IMR-90 (cell line): ENCODE results near the gene PLSCR5. TPM values are rescaled to one million over a fixed set of nuclear protein-coding genes. Genes with fewer than 3 reads are reported as not detected.

Experiments
- ATAC-seq: fragments of 200-7000 bp; cut with Tn5 transposase; 2 replicates; pipeline ENCODE4 v1.9.1; 2020; ENCODE audit warnings: low read depth, mild to moderate bottlenecking, moderate library complexity
- BruUV-seq: library from RNA; stranded (reverse); fragments of 400-500 nt; replicated peaks from 2 replicates; lab custom pipeline; 2021; lab: Mats Ljungman, UMichigan
- CTCF ChIA-PET: fragments of 300-600 bp; formaldehyde crosslinking; extraction: SDS; loops from one replicate; lab custom pipeline; 2021; ENCODE audit warnings: antibody characterized with exemption; lab: Yijun Ruan, JAX
- POLR2A ChIA-PET: fragments of 300-600 bp; sonication (Branson Sonifier 250); formaldehyde crosslinking; loops from one replicate; lab custom pipeline; 2022; ENCODE audit warnings: antibody characterized with exemption; ENCODE audit not compliant: unreplicated experiment; lab: Charles Lee
- DNase-seq: peaks from one replicate; pipeline ENCODE4 v3.0.0; 2013
- H2AFZ ChIP-seq: replicated peaks from 2 replicates; pipeline ENCODE3; 2013; ENCODE audit warnings: low read length, mild to moderate bottlenecking; ENCODE audit not compliant: poor library complexity
- H2AK5ac ChIP-seq: 2 replicates; pipeline ENCODE4 v1.6.1; 2013; ENCODE audit warnings: low read depth, low read length, inconsistent platforms
- H2AK9ac ChIP-seq: replicated peaks from 2 replicates; pipeline ENCODE3; 2013; ENCODE audit warnings: mild to moderate bottlenecking, low read depth, low read length, moderate library complexity; ENCODE audit not compliant: poor library complexity
- H2BK120ac ChIP-seq: 2 replicates; pipeline ENCODE4 v1.6.1; 2013; ENCODE audit warnings: low read depth, low read length, inconsistent platforms
- H2BK15ac ChIP-seq: 3 replicates; pipeline ENCODE4 v1.6.1; 2013; ENCODE audit warnings: low read depth, low read length, inconsistent platforms
- H2BK20ac ChIP-seq: 2 replicates; pipeline ENCODE4 v1.6.1; 2013; ENCODE audit warnings: low read depth, mild to moderate bottlenecking, inconsistent platforms, low read length, moderate library complexity
- H2BK5ac ChIP-seq: 2 replicates; pipeline ENCODE4 v1.6.1; 2013; ENCODE audit warnings: mild to moderate bottlenecking, low read depth, low read length, inconsistent platforms; ENCODE audit not compliant: poor library complexity, severe bottlenecking
- H3K14ac ChIP-seq: replicated peaks from 2 replicates; pipeline ENCODE4 v1.6.1; 2013; ENCODE audit warnings: low read depth, low read length, inconsistent platforms
- H3K18ac ChIP-seq: 2 replicates; pipeline ENCODE4 v1.6.1; 2013; ENCODE audit warnings: low read depth, low read length, control low read depth
- H3K23ac ChIP-seq: 2 replicates; pipeline ENCODE4 v1.6.1; 2013; ENCODE audit warnings: low read depth, low read length, inconsistent platforms
- H3K27ac ChIP-seq: 2 replicates; pipeline ENCODE4 v1.5.1; 2013; ENCODE audit warnings: mild to moderate bottlenecking, control low read depth, low read length; ENCODE audit not compliant: insufficient read depth
- H3K27me3 ChIP-seq: 2 replicates; pipeline ENCODE4 v1.6.1; 2013; ENCODE audit warnings: low read length; ENCODE audit not compliant: control insufficient read depth, insufficient read depth
- H3K36me3 ChIP-seq: 2 replicates; pipeline ENCODE4 v1.6.1; 2013; ENCODE audit warnings: low read length, mixed read lengths; ENCODE audit not compliant: control insufficient read depth, insufficient read depth
- H3K4ac ChIP-seq: 2 replicates; pipeline ENCODE4 v1.6.1; 2013; ENCODE audit warnings: low read depth, low read length, inconsistent platforms
- H3K4me1 ChIP-seq: 2 replicates; pipeline ENCODE4 v1.6.1; 2013; ENCODE audit warnings: low read length, mixed read lengths; ENCODE audit not compliant: control insufficient read depth, insufficient read depth
- H3K4me2 ChIP-seq: 2 replicates; pipeline ENCODE4 v1.6.1; 2013; ENCODE audit warnings: low read depth, mild to moderate bottlenecking, control low read depth, low read length, moderate library complexity
- H3K4me3 ChIP-seq: 2 replicates; pipeline ENCODE4 v1.5.1; 2013; ENCODE audit warnings: low read depth, mild to moderate bottlenecking, control low read depth, low read length, moderate library complexity; ENCODE audit not compliant: insufficient read depth
- H3K56ac ChIP-seq: 2 replicates; pipeline ENCODE4 v1.6.1; 2013; ENCODE audit warnings: low read length, inconsistent platforms; ENCODE audit not compliant: insufficient read depth; ENCODE audit errors: extremely low read depth
- H3K79me1 ChIP-seq, 2 experiments: 2 replicates each; pipeline ENCODE4 v1.6.1; 2013; ENCODE audit warnings: low read length in 2 of 2, inconsistent platforms in 1 of 2, low read depth in 1 of 2
- H3K9ac ChIP-seq: 2 replicates; pipeline ENCODE4 v1.6.1; 2013; ENCODE audit warnings: low read depth, low read length, control low read depth
- H3K9me1 ChIP-seq: 2 replicates; pipeline ENCODE4 v1.6.1; 2013; ENCODE audit warnings: low read length, inconsistent platforms; ENCODE audit not compliant: insufficient read depth
- H3K9me3 ChIP-seq: 2 replicates; pipeline ENCODE4 v1.6.1; 2013; ENCODE audit warnings: low read length; ENCODE audit not compliant: control insufficient read depth, insufficient read depth
- H4K20me1 ChIP-seq: 2 replicates; pipeline ENCODE4 v1.6.1; 2013; ENCODE audit warnings: low read length, inconsistent platforms; ENCODE audit not compliant: insufficient read depth
- H4K5ac ChIP-seq: 2 replicates; pipeline ENCODE4 v1.6.1; 2013; ENCODE audit warnings: mild to moderate bottlenecking, low read depth, low read length, control low read depth
- H4K8ac ChIP-seq, 2 experiments: 2 replicates each; pipeline ENCODE4 v1.6.1; 2013; ENCODE audit warnings: low read depth in 2 of 2, low read length in 2 of 2, control low read depth in 1 of 2, inconsistent platforms in 1 of 2
- H4K91ac ChIP-seq: 2 replicates; pipeline ENCODE4 v1.6.1; 2013; ENCODE audit warnings: low read depth, low read length, inconsistent platforms; ENCODE audit not compliant: insufficient read depth
- BHLHE40 ChIP-seq: fragments of 150-350 bp; IDR thresholded peaks from 2 replicates; pipeline ENCODE4 v1.6.1; 2016; ENCODE audit warnings: mild to moderate bottlenecking, low read depth, low read length
- CEBPB ChIP-seq: IDR thresholded peaks from 2 replicates; pipeline ENCODE4 v1.6.1; 2012; ENCODE audit warnings: low read depth, low read length, improper control_type of control experiment
- CHD1 ChIP-seq: IDR thresholded peaks from 2 replicates; pipeline ENCODE4 v1.6.1; 2012; ENCODE audit warnings: low read depth, low read length, improper control_type of control experiment
- CTCF ChIP-seq: conservative IDR thresholded peaks from 2 replicates; pipeline ENCODE4 v1.5.1; 2012; ENCODE audit warnings: mild to moderate bottlenecking, low read depth, low read length, improper control_type of control experiment
- ELK1 ChIP-seq: fragments of 150-350 bp; IDR thresholded peaks from 2 replicates; pipeline ENCODE4 v1.6.1; 2016; ENCODE audit warnings: low read depth, mild to moderate bottlenecking, low read length, moderate library complexity, borderline replicate concordance
- FOS ChIP-seq: fragments of 150-350 bp; IDR thresholded peaks from 2 replicates; pipeline ENCODE4 v1.6.1; 2016; ENCODE audit warnings: low read depth, low read length
- MAFK ChIP-seq: IDR thresholded peaks from 2 replicates; pipeline ENCODE4 v1.6.1; 2012; ENCODE audit warnings: low read depth, low read length, improper control_type of control experiment
- MAZ ChIP-seq: IDR thresholded peaks from 2 replicates; pipeline ENCODE4 v1.6.1; 2012; ENCODE audit warnings: low read depth, mild to moderate bottlenecking, low read length, improper control_type of control experiment, moderate library complexity, borderline replicate concordance
- MXI1 ChIP-seq: IDR thresholded peaks from 2 replicates; pipeline ENCODE4 v1.6.1; 2012; ENCODE audit warnings: low read depth, mild to moderate bottlenecking, low read length, moderate library complexity, borderline replicate concordance
- NFE2L2 ChIP-seq: fragments of 150-350 bp; IDR thresholded peaks from 2 replicates; pipeline ENCODE4 v1.6.1; 2016; ENCODE audit warnings: low read depth, mild to moderate bottlenecking, low read length
- POLR2A ChIP-seq: IDR thresholded peaks from 2 replicates; pipeline ENCODE4 v1.6.1; 2012; ENCODE audit warnings: mild to moderate bottlenecking, low read depth, low read length
- RAD21 ChIP-seq: IDR thresholded peaks from 2 replicates; pipeline ENCODE4 v1.6.1; 2012; ENCODE audit warnings: low read length, improper control_type of control experiment
- RCOR1 ChIP-seq: IDR thresholded peaks from 2 replicates; pipeline ENCODE4 v1.6.1; 2012; ENCODE audit warnings: mild to moderate bottlenecking, low read length, improper control_type of control experiment; ENCODE audit not compliant: insufficient replicate concordance
- RFX5 ChIP-seq: IDR thresholded peaks from 2 replicates; pipeline ENCODE4 v1.8.0; 2012; ENCODE audit warnings: low read depth, mild to moderate bottlenecking, low read length, moderate library complexity
- SMC3 ChIP-seq: fragments of 150-350 bp; IDR thresholded peaks from 2 replicates; pipeline ENCODE4 v1.6.1; 2016; ENCODE audit warnings: low read depth, mild to moderate bottlenecking, antibody characterized with exemption, low read length, moderate library complexity
- USF2 ChIP-seq: fragments of 150-350 bp; IDR thresholded peaks from 2 replicates; pipeline ENCODE4 v1.6.1; 2017; ENCODE audit warnings: mild to moderate bottlenecking, antibody characterized with exemption, low read length, low read depth
- WGBS, 2 experiments: methylation state at CpG; one replicate each; pipeline versions ENCODE4 v1.1.5 to v1.1.7; 2013; ENCODE audit warnings: missing lambda C conversion rate in 2 of 2; ENCODE audit not compliant: insufficient read length in 1 of 2; ENCODE audit errors: extremely low coverage in 2 of 2; 5-methylcytosine and 5-hydroxymethylcytosine counted together
- dilution Hi-C: fragments of 300-500 bp; cut with HindIII; formaldehyde crosslinking; loops from one replicate; pipeline ENCODE4 v1.14.3; 2018; ENCODE audit warnings: low sequenced_read_pairs; ENCODE audit not compliant: unreplicated experiment
- in situ Hi-C: fragments of 300-500 bp; cut with MboI; formaldehyde crosslinking; loops from 3 replicates; pipeline ENCODE4 v1.14.3; 2019; ENCODE audit warnings: low sequenced_read_pairs, inconsistent platforms, mixed read lengths
- intact Hi-C: fragments of 100-400 bp; cut with micrococcal nuclease; formaldehyde crosslinking; loops from 2 replicates; pipeline ENCODE4 v1.10.0; 2022
- polyA plus RNA-seq, 3 experiments: library from polyadenylated mRNA; depleted of rRNA; stranded (reverse); fragments of >200 nt; gene quantifications; 2 replicates each; pipeline ENCODE4 v1.2.3, GENCODE V29; 2012; ENCODE audit warnings: low replicate concordance in 1 of 3
- total RNA-seq: library from RNA; depleted of rRNA; stranded (reverse); fragments of >200 nt; gene quantifications from 2 replicates; pipeline ENCODE4 v1.2.3, GENCODE V29; 2012

Gene PLSCR5
- total and polyA plus RNA-seq, 2 of the 4 experiments (the other 2 are of a cell fraction): not detected

DNA sequence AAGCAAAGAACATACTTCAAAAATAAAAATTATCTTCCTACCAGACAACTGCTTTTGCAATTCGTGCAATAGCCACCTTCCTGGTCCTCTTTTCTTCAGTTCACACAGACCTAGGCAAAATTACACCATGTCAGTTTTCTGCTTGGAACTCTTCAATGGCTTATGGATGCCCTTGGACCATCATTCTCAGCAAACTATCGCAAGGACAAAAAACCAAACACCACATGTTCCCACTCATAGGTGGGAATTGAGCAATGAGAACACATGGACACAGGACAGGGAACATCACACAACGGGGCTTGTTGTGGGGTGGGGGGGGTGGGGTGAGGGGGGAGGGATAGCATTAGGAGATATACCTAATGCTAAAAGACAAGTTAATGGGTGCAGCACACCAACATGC, 29.2 kb upstream of the PLSCR5 start:
- Histone ChIP-seq H3K23ac (no peak overlapping the region), H3K4me1 (no peaks in the 10 kb centered on the region), H3K4ac (no peak overlapping the region), H2AK9ac (no peak overlapping the region), H3K79me1 (no peaks in the 10 kb centered on the region), H2AFZ (no peak overlapping the region), H2BK20ac (no peak overlapping the region), H4K91ac (no peak overlapping the region), H3K14ac (no peak overlapping the region), H3K4me2 (no peak overlapping the region), H3K56ac (no peak overlapping the region), H4K8ac (no peak overlapping the region), H3K4me3 (no peak overlapping the region), H3K18ac (no peak overlapping the region), H3K9me1 (no peaks in the 10 kb centered on the region), H3K27me3 (no peaks in the 10 kb centered on the region), H2AK5ac (no peak overlapping the region), H2BK15ac (no peak overlapping the region), H2BK120ac (no peak overlapping the region), H2BK5ac (no peak overlapping the region), H3K9me3 (no peaks in the 10 kb centered on the region), H3K27ac (no peak overlapping the region), H4K5ac (no peak overlapping the region), H4K20me1 (no peaks in the 10 kb centered on the region), H3K9ac (no peak overlapping the region), H3K36me3 (no peaks in the 10 kb centered on the region)
- ChIA-PET CTCF (no interaction called here), POLR2A (no interaction called here)
- no CpG with 5 or more reads among the region's 3 CpGs for WGBS, 2 experiments
- TF ChIP-seq RFX5 (no peak), CEBPB (no peak), MXI1 (no peak), USF2 (no peak), MAZ (no peak), FOS (no peak), CTCF (no peak), SMC3 (no peak), BHLHE40 (no peak), RAD21 (no peak), ELK1 (no peak), CHD1 (no peak), NFE2L2 (no peak), MAFK (no peak), RCOR1 (no peak), POLR2A (no peak)
- in situ Hi-C loops: no loop called here
- dilution Hi-C loops: no loop called here
- intact Hi-C loops: no loop called here
- no TSS peak for BruUV-seq
- ATAC-seq (no peak), DNase-seq (no peak)
